ENCODE data around the gene RPS17.
"Not testable (repeated sequence)": the region's sequence is repeated elsewhere in the genome, so short reads cannot be mapped to it uniquely, and the experiment has no call there.

Gene RPS17

GRCh38 chr15:82545478-82545877 lies 5.2 kb upstream of the RPS17 start:
- no peak for DNase-seq (ENCODE audit: low read depth in 2 of 2)

DNA sequence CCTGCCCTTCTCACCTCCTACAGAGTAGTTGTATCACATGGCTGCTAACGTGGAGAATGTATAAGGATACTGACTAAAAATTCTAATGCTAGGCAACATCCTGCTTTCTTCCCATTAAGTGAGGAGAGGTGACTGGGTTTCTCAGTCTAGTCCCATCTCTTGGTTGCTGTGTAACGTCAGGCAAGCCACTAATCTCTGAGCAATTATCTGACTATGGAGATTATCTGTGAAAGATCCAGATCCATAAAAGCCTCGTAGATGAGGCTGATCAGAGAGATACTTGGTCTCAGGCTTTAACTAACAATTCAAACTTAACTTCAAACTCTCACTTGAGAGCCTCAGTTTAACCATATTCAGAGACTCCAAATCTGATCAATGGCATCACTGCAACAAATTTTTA lies 4.7 kb upstream of the RPS17 start:
- DNase-seq (ENCODE audit: low read depth in 2 of 2): no peak

DNA sequence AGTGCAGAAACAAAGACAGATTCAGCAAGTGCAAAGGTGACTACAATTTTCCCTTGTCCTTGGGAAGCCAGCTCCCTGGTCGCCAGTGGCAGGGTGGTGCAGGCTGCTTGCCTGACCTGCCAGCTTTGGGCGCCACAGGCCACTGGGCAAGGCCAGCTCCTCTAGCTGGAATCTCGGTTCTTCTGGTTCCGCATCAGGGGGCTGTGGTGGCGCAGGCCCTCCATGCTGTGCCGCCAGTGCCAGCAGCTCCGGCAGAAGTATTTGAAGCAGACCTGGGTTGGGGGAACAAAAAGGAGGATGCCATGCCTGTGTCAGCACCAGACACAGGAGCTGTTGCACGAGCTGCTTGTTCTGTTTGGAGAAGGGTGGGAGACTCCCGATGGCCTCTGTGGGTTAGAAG lies 4.2 kb upstream of the RPS17 start:
- DNase-seq (ENCODE audit: low read depth in 2 of 2): no peak

GRCh38 chr15:82543160-82543559 lies 2.9 kb upstream of the RPS17 start:
- no peak for DNase-seq (ENCODE audit: low read depth in 2 of 2)

- no peak for DNase-seq (ENCODE audit: low read depth in 2 of 2)
Measured at GRCh38 chr15:82540984-82541431, 751 bp upstream of the RPS17 start.

DNA sequence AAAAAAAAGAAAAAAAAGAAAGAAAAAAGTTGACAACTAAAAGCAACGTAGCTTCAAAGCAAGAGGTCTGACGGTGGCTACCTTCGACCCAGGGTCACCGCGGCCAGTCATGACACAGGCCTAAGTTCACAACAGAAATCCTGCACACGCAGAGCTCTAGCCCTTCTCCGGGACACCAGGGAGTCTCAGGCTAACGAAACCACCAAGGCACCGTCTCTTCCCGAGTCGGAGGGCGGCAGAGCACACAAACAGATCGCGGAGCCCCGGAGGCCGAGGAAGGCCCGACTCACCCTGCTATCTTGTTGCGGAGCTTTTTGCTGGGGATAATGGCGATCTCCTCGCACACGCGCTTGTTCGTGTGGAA lies 584 bp downstream of the RPS17 start:
- no peak for DNase-seq (ENCODE audit: low read depth in 2 of 2)

DNA sequence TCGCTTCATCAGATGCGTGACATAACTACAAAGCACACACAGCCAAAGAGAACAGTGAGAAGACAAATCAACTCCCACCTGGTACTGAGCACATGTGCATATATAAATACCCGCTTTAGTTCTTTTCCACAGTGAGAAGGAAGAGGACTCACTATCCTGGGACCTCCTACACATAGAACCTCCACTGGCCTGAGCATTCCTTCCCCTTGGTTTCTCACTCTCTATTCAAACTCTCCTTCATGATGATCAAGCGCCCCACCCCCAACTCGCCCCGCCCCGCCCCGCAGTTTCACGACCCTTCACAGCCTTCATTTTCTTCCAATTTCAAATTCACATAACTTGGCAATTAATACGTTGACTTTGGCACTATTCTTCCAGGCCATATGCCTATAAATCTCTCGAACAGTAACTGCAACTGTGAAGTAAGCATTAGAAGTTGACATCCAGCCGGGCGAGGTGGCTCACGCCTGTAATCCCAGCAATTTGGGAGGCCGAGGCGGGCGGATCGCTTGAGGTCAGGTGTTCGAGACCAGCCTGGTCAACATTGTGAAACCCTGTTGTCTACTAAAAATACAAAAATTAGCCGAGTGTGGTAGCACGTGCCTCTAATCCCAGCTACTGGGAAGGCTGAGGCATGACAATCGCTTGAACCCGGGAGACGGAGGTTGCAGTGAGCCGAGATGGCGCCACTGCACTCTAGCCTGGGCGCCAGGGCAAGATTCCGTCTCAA lies 1.1 kb downstream of the RPS17 start:
- DNase-seq (ENCODE audit: low read depth in 2 of 2): no peak

GRCh38 chr15:82537351-82537908 lies 2.8 kb downstream of the RPS17 start:
- no peak for DNase-seq (ENCODE audit: low read depth in 2 of 2)

- no peak for DNase-seq (ENCODE audit: low read depth in 2 of 2)
Measured at GRCh38 chr15:82536409-82537350, 3.6 kb downstream of the RPS17 start.

DNA sequence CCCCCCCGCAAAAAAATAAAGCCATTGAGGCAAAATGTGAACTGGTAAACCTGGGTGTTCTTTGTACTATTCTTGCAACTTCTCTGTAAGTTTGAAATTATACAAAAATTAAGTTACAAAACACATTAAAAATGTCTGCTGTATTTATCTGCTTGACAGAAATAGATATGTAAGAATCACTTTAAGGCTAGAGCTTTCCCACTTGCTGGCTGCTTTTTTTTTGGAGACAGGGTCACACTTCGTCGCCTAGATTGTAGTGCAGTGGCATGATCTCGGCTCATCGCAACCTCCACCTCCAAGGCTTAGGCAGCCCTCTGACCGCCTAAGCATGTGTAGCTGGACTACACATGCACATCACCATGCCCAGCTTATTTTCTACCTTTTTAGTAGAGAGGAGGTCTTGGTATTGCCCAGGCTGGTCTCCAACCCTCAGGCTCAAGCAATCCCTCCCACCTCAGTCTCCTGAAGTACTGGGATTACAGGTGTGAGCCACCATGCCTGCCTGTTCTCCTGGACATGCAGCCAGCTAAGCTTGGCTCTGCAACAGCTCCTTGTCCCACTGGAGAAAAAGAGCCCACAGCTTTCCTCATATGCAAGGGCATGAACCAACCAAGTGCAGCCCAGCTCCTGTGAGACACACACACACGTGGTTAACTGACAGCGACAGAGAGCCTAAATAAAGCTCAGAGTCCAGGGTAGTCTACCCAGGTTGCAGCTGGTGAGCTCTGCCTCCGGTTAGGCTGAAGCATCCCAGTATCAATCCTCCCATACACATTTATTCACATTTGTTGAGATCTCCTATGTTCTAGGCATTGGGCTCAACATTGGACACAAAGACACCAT lies 4.5 kb downstream of the RPS17 start:
- no peak for DNase-seq (ENCODE audit: low read depth in 2 of 2)

DNA sequence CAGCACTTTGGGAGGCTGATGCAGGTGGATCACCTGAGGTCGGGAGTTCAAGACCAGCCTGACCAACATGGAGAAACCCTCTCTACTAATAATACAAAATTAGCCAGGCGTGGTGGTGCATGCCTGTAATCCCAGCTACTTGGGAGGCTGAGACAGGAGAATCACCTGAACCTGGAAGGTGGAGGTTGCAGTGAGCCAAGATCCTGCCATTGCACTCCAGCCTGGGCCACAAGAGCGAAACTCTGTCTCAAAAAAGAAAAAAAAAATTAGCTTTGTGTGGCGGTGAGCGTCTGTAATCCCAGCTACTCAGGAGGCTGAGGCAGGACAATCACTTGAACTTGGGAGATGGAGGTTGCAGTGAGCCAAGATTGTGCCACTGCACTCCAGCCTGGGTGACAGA lies 5.1 kb downstream of the RPS17 start:
- not testable (repeated sequence) for DNase-seq (ENCODE audit: low read depth in 2 of 2)

- DNase-seq (ENCODE audit: low read depth in 2 of 2): not testable (repeated sequence)
Measured at GRCh38 chr15:82534457-82534861, 5.8 kb downstream of the RPS17 start.

- no peak for DNase-seq (ENCODE audit: low read depth in 2 of 2)
Measured at GRCh38 chr15:82533801-82534200, 6.5 kb downstream of the RPS17 start.

DNA sequence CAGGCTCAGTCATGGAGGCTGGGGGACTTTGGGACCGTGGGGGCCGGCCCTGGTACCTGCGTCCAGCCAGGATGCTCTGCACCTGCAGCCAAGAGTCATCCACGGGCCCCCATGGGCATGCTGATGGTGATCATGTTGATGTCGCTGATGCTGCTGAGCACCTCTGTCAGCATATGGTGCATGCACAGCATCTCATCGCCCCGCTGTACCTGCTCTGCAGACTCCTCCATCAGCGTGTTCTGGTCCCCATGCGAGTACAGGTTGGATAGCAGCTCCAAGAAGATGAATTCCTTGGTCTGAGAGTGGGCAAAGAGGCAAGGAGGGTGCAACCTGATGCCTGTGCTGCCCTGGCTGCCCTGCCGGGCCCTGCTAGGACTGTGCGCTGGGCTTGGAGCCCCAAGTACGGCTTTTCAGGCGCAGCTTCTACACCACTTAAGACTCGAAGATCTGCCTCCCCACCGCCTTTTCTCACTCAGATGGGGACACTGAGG lies 7.2 kb downstream of the RPS17 start:
- no peak for DNase-seq (ENCODE audit: low read depth in 2 of 2)

GRCh38 chr15:82532383-82532990 lies 7.8 kb downstream of the RPS17 start:
- DNase-seq (ENCODE audit: low read depth in 2 of 2): no peak

DNA sequence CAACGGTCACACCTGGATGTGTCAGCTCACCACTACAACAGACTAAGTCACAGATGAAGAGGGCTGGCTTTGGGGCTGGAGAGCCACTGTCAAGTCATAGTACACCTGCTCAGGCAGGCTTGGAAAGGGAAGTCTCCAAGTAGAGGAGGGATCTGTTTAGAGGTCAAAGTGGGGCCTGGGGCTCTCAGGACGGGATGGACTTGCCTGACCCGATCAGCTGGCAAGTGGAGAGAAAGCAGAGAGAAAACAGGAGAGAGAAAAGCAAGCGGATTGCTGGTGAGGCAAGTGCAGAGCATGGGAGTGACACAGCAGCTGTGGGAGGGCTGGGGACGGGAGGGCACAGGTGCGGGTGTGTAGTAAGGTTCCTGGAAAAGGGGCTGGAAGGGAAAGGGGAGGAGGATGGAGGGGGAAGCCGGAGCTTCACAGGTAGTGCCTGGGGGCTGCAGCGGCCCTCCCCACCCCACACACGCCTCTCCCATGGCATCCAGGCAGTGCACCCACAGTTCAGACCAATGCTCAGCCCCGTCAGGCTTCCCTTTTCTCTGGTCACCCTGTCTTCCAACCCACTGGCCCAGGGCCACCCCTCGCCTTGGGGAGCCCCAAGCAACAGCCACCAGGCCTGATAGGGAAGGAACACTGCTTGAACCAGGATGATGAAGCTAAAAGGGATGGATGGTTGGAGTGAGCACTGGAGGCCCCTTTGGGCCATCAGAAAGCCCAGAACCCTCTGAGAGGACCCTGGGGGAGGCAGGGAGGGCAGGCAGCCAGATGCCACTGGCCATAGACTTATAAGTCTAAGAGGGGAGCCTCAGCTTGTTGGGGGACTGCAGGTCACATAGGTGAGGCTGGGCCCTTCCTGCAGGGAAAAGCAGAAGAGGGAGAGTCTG lies 8.5 kb downstream of the RPS17 start:
- DNase-seq (ENCODE audit: low read depth in 2 of 2): no peak

GRCh38 chr15:82530606-82531379 lies 9.5 kb downstream of the RPS17 start:
- peak in 1 of 2 donors; percentile 50 for DNase-seq (ENCODE audit: low read depth in 2 of 2)

- no peak for DNase-seq (ENCODE audit: low read depth in 2 of 2)
Measured at GRCh38 chr15:82530006-82530405, 10.3 kb downstream of the RPS17 start.

GRCh38 chr15:82513587-82513986 lies 26.7 kb downstream of the RPS17 start:
- DNase-seq (ENCODE audit: low read depth in 2 of 2): not testable (repeated sequence)
